NT2/D1 (cell line): ENCODE results near the gene PARD3.

Source experiments
- DNase-seq: peaks from one replicate; pipeline ENCODE4 v3.0.0-alpha.2; 2011; ENCODE audit warnings: low read depth, low spot score
- H3K27me3 ChIP-seq: 2 replicates; pipeline ENCODE4 v1.6.0; 2011; ENCODE audit warnings: mild to moderate bottlenecking; ENCODE audit not compliant: insufficient read length, insufficient read depth
- H3K36me3 ChIP-seq: 2 replicates; pipeline ENCODE4 v1.6.1; 2011; ENCODE audit warnings: mild to moderate bottlenecking, low read length, mixed read lengths; ENCODE audit not compliant: insufficient read depth, insufficient read length
- H3K4me1 ChIP-seq: 2 replicates; pipeline ENCODE4 v1.5.1; 2011; ENCODE audit not compliant: insufficient read depth, insufficient read length
- H3K4me3 ChIP-seq: 2 replicates; pipeline ENCODE4 v1.5.1; 2011; ENCODE audit warnings: low read depth; ENCODE audit not compliant: insufficient read length
- H3K9ac ChIP-seq: 2 replicates; pipeline ENCODE4 v1.6.0; 2011; ENCODE audit warnings: low read depth; ENCODE audit not compliant: insufficient read length
- H3K9me3 ChIP-seq: 2 replicates; pipeline ENCODE4 v1.5.1; 2011; ENCODE audit warnings: mild to moderate bottlenecking, low read length; ENCODE audit not compliant: insufficient read depth
- SUZ12 ChIP-seq: IDR thresholded peaks from 2 replicates; pipeline ENCODE4 v1.6.1; 2011; ENCODE audit not compliant: insufficient read length, insufficient read depth; ENCODE audit errors: extremely low read depth
- YY1 ChIP-seq: IDR thresholded peaks from 2 replicates; pipeline ENCODE4 v1.6.1; 2011; ENCODE audit not compliant: insufficient read length, insufficient read depth
- ZNF274 ChIP-seq: IDR thresholded peaks from 2 replicates; pipeline ENCODE4 v1.6.1; 2011; ENCODE audit warnings: mild to moderate bottlenecking, low read depth, low read length

PARD3 gene

DNA sequence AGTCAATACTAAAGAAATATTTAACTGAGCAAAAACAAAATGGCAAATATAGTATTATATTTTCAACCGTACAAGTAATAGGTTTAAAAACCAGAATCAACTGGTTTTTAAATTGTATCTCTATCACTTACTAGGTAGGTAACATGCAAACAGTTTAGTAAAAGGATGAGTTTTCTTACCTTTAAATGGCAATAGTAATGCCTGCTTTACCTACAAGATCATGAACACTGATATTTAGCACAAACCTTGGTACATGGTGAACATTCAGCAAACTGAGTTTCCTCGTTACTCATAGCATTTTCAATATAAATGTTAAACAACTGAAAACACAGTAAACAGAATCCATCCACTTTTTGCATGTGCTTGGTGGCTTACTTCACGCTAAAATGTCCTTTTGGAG is 389.1 kb downstream of the PARD3 start:
- H3K36me3 ChIP-seq: no peaks in the 10 kb centered on the region
- TF ChIP-seq SUZ12 (no peak), ZNF274 (no peak), YY1 (no peak)
- no peak overlapping the region for H3K9ac ChIP-seq
- H3K27me3 ChIP-seq: no peaks in the 10 kb centered on the region
- H3K9me3 ChIP-seq: peaks cover 7% of the 10 kb centered on the region; the same call in 1 of the 2 replicates
- no peak for DNase-seq
- H3K4me1 ChIP-seq: no peaks in the 10 kb centered on the region
- no peak overlapping the region for H3K4me3 ChIP-seq

DNA sequence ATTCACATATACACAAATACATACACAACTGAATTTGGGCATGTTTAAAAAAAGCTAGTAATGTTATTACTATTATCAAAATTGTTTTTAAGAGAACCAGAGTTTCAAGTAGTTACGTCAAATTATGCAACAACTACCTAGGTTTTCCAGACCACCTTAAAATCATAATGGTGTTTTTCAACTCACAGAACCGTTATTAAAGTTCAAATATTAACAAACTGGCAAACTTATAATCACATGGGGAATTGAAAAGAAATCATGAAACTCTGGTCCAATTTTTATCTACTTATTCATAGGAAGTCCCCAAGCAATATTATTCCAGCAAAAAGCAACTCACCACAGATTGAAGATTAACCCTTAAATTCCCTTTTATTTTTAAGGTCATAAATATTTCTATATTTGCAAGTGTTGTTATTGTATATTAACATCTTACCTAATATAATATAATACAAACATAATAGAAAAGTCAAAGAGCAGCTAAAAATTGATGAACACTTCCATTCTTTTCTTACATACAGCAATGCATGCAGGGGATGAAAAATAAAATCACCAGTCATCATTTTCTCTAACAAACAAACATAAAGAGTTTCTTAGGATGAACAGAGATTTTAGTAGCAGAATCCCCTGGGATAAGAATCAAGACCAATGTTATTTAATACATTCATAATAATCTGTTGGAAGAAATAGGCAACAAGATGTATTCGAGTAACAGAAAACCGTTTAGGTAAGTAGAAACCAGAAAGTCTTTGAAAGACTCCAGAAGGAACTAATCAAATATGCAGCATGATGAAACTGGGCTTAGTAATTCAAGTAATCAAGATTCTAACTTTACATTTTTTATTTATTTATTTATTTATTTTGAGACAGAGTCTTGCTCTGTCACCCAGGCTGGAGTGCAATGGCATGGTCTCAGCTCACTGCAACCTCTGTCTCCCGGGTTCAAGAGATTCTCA is 391.1 kb downstream of the PARD3 start:
- no peaks in the 10 kb centered on the region for H3K36me3 ChIP-seq

DNA sequence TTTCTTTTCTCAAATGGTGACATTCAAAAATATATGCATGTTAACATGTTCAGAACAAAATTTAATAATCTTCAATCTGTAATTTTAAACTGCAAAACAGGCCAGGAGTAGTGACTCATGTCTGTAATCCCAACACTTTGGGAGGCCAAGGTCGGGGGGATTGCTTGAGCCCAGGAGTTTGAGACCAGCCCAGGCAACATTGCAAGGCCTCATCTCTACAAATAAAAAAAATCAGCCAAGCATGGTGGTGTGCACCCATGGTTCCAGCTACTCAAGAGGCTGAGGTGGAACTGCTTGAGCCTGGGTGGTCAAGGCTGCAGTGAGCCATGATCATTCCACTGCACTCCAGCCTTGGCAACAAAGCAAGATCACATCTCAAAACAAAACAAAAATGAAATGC is 394.3 kb downstream of the PARD3 start:
- Histone ChIP-seq H3K9ac (no peak overlapping the region), H3K4me3 (no peak overlapping the region), H3K4me1 (no peaks in the 10 kb centered on the region), H3K9me3 (no peaks in the 10 kb centered on the region), H3K36me3 (no peaks in the 10 kb centered on the region), H3K27me3 (no peaks in the 10 kb centered on the region)
- DNase-seq: no peak
- TF ChIP-seq ZNF274 (no peak), SUZ12 (no peak), YY1 (no peak)

More for the DNA sequence above, 391.1 kb downstream of the PARD3 start:
- H3K4me3 ChIP-seq: no peak overlapping the region
- no peaks in the 10 kb centered on the region for H3K27me3 ChIP-seq
- H3K4me1 ChIP-seq: no peaks in the 10 kb centered on the region
- no peak for TF ChIP-seq SUZ12
- no peak for TF ChIP-seq YY1
- TF ChIP-seq ZNF274: no peak
- peaks cover 7% of the 10 kb centered on the region; the same call in 1 of the 2 replicates for H3K9me3 ChIP-seq
- DNase-seq: no peak
- no peak overlapping the region for H3K9ac ChIP-seq

DNA sequence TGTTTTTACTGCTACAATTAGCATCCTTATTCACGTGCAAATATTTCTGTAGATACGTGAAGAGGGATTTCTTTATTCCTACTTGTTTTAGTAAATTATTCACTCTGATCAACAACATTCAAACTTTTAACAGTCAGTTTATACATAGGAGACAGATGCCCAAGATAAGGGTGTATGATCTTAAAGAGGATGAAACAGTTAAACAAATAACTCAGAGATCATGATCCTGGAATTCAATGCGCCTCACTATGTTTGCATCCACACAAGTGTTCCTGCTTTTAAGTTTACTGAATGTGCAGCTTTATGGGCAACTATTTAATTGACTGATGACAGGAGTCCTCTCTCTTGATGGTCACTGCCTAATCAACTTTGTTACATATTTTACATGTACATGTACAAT is 394.8 kb downstream of the PARD3 start:
- TF ChIP-seq SUZ12: no peak
- TF ChIP-seq YY1: no peak
- no peak for TF ChIP-seq ZNF274
- Histone ChIP-seq H3K4me3 (no peak overlapping the region), H3K9me3 (no peaks in the 10 kb centered on the region), H3K36me3 (no peaks in the 10 kb centered on the region), H3K27me3 (no peaks in the 10 kb centered on the region), H3K9ac (no peak overlapping the region), H3K4me1 (no peaks in the 10 kb centered on the region)
- DNase-seq: no peak

GRCh38 chr10:34415039-34415438 is 400.1 kb downstream of the PARD3 start:
- DNase-seq: no peak
- H3K9ac ChIP-seq: no peak overlapping the region
- no peak for TF ChIP-seq SUZ12
- no peak for TF ChIP-seq YY1
- no peak for TF ChIP-seq ZNF274

DNA sequence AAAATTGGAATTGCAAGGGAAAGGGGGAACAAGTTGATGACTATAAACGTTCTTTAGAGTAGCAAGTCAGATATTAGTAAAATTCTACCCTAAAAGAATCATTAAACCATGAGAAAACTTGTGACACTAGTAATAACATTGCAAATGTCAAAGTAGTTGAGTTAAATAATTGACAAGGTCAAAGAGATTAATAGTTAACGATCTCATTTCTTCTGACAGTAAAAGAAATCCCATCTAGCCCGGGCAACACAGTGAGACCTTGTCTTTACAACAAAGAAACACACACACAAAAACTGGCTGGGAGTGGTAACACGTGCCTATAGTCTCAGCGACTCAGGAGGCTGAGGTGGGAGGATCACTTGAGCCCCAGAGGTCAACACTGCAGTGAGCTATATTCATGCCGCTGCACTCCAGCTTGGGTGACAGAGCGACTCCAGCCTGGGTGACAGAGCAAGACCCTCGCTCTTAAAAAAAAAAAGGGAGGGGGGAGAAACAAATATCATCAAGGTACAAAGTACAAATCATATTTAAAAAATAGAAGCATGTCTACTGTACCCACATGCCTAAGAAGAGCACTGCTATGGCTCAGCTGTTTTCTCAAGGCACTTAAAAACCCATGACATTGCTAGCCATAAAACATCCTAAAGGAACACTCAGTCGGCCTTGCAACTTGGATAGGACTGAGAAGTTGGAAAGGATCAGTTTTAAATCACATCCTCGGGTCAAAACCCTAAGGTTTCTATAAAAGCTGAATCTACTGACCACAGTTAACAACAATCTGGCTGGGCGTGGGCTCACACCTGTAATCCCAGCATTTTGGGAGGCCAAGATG is 401.1 kb downstream of the PARD3 start:
- DNase-seq: no peak
- Histone ChIP-seq H3K9ac (no peak overlapping the region), H3K27me3 (no peaks in the 10 kb centered on the region), H3K36me3 (no peaks in the 10 kb centered on the region), H3K4me1 (no peaks in the 10 kb centered on the region), H3K4me3 (no peak overlapping the region), H3K9me3 (no peaks in the 10 kb centered on the region)
- no peak for TF ChIP-seq SUZ12
- no peak for TF ChIP-seq YY1
- TF ChIP-seq ZNF274: no peak

More at GRCh38 chr10:34415039-34415438, 400.1 kb downstream of the PARD3 start:
- Histone ChIP-seq H3K4me1 (no peaks in the 10 kb centered on the region), H3K36me3 (no peaks in the 10 kb centered on the region), H3K9me3 (no peaks in the 10 kb centered on the region), H3K4me3 (no peak overlapping the region), H3K27me3 (no peaks in the 10 kb centered on the region)

DNA sequence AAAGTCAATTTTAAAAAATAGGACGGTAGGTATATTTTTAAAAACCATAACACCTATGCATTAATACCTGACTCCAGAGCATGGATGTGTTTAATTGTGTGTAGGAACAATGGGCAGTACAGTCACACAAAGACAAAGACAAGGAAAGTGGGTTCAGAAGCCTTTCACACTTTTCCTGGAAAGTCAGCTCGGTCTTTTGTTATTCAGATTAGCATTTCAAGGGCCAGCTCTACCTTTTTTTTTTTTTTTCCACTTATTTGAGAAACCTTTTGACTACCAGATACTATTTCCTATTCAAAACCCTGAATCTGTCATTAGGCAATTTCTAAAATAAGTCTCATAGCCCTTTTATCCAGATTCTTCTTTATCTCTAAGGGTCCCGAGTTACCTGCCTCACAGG is 401.9 kb downstream of the PARD3 start:
- TF ChIP-seq YY1 (no peak), SUZ12 (no peak), ZNF274 (no peak)
- no peak overlapping the region for H3K9ac ChIP-seq
- no peaks in the 10 kb centered on the region for H3K4me1 ChIP-seq
- no peaks in the 10 kb centered on the region for H3K9me3 ChIP-seq
- no peak overlapping the region for H3K4me3 ChIP-seq
- H3K27me3 ChIP-seq: no peaks in the 10 kb centered on the region
- no peaks in the 10 kb centered on the region for H3K36me3 ChIP-seq
- DNase-seq: peak; percentile 33
